ENCODE measurements around the gene ATL2. TPM values are rescaled to one million over a fixed set of nuclear protein-coding genes. Genes with fewer than 3 reads are reported as not detected.
A peak's percentile ranks its signal among the peaks of the same experiment; 100 is the strongest.
"Not testable (repeated sequence)": the region's sequence is repeated elsewhere in the genome, so short reads cannot be mapped to it uniquely, and the experiment has no call there.

The ATL2 gene
- total RNA-seq, 2 donors from 2014 or later = 125 to 139 TPM

DNA sequence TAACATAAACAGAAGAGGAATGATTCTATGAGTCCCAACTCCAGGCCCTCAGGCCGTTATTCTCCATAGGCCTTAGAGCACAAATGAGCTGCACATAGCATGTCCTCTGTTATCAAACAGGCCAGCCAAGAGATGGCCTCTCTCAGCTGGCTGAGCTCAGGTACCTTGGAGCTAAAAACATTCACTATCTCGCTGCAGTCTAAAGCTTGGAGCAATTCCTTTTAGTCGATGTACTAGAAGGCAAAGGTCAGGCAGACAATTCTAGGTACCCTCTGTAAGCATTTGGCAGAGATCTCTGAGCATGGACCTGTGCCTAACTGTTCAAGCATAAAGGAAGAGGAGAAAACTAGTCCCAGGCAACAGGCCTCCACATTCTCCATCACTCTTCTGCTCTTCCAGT is 38.0 kb upstream of the ATL2 start:
- TF ChIP-seq, protein P1, sequence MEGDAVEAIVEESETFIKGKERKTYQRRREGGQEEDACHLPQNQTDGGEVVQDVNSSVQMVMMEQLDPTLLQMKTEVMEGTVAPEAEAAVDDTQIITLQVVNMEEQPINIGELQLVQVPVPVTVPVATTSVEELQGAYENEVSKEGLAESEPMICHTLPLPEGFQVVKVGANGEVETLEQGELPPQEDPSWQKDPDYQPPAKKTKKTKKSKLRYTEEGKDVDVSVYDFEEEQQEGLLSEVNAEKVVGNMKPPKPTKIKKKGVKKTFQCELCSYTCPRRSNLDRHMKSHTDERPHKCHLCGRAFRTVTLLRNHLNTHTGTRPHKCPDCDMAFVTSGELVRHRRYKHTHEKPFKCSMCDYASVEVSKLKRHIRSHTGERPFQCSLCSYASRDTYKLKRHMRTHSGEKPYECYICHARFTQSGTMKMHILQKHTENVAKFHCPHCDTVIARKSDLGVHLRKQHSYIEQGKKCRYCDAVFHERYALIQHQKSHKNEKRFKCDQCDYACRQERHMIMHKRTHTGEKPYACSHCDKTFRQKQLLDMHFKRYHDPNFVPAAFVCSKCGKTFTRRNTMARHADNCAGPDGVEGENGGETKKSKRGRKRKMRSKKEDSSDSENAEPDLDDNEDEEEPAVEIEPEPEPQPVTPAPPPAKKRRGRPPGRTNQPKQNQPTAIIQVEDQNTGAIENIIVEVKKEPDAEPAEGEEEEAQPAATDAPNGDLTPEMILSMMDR (conservative IDR thresholded peaks at IDR 0.05) = no peak
- peaks cover 4% of the 10 kb centered on the region for H3K27me3 Mint-ChIP-seq (ENCODE audit: insufficient read depth)
- Histone ChIP-seq H3K9ac (ENCODE audit: extremely low read depth, low read length, poor library complexity, severe bottlenecking) (no peak overlapping the region), H3K27ac (ENCODE audit: low read depth, low read length) (no peak overlapping the region), H3K27me3 (ENCODE audit: control insufficient read depth, insufficient read depth, low read length, poor library complexity, severe bottlenecking) (no peaks in the 10 kb centered on the region), H3K36me3 (ENCODE audit: control insufficient read depth, insufficient read depth, low read length) (no peaks in the 10 kb centered on the region), H3K9me3 (ENCODE audit: control insufficient read depth, low read length) (peaks cover 20% of the 10 kb centered on the region), H3K4me1 (ENCODE audit: control insufficient read depth, insufficient read depth, low read length) (peaks cover 2% of the 10 kb centered on the region), H3K4me3 (ENCODE audit: low read length) (no peak overlapping the region)
- no peak overlapping the region for H3K27ac Mint-ChIP-seq
- no peaks in the 10 kb centered on the region for H3K4me1 Mint-ChIP-seq
- no peak for DNase-seq
- no peak overlapping the region for H3K4me3 Mint-ChIP-seq
- WGBS, 2 experiments (ENCODE audit: insufficient coverage in 1 of 2, insufficient read length in 1 of 2) = 85 to 95% methylated on average over 3 of the region's 3 CpGs
- peaks cover 12% of the 10 kb centered on the region for H3K36me3 Mint-ChIP-seq (ENCODE audit: low read depth)
- H3K9me3 Mint-ChIP-seq = peaks cover 38% of the 10 kb centered on the region

DNA sequence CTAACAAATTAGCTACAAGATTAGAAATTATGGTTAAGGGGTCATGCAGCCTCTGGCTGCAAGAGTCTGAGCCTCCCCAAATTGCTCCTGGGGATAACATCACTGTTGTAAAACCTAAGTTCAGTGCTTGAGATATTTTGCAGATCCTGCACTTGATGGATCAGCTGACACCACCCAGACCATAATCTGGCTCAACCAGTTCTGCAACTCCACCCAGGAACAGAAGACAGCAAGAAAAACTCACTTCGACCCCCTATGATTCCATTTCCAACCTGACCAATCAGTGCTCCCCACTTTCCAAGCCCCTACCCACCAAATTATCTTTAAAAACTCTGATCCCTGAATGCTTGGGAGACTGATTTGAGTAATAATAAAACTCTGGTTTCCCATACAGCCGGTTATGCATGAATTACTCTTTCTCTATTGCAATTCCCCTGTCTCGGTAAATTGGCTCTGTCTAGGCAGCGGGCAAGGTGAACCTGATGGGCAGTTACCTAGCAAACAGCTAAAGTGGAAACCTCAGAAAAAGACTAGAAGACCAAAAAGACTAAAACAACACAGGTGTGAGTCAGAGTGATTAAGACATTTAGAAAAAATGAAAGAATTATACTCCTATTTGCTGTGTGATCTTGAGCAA is 35.3 kb upstream of the ATL2 start:
- peaks cover 38% of the 10 kb centered on the region for H3K9me3 Mint-ChIP-seq
- not testable (repeated sequence) for H3K27ac Mint-ChIP-seq; H3K4me3 Mint-ChIP-seq; H3K4me1 Mint-ChIP-seq; DNase-seq; H3K9ac ChIP-seq (ENCODE audit: extremely low read depth, low read length, poor library complexity, severe bottlenecking); H3K36me3 ChIP-seq (ENCODE audit: control insufficient read depth, insufficient read depth, low read length); H3K27me3 ChIP-seq (ENCODE audit: control insufficient read depth, insufficient read depth, low read length, poor library complexity, severe bottlenecking); H3K4me1 ChIP-seq (ENCODE audit: control insufficient read depth, insufficient read depth, low read length); H3K27ac ChIP-seq (ENCODE audit: low read depth, low read length); H3K27me3 Mint-ChIP-seq (ENCODE audit: insufficient read depth)
- Histone ChIP-seq H3K4me3 (ENCODE audit: low read length) (peak overlapping the region; percentile 27), H3K9me3 (ENCODE audit: control insufficient read depth, low read length) (peaks cover 20% of the 10 kb centered on the region)
- peaks cover 12% of the 10 kb centered on the region for H3K36me3 Mint-ChIP-seq (ENCODE audit: low read depth)
- 94 to 97% methylated on average over 2 to 4 of the region's 4 CpGs for WGBS, 2 experiments (ENCODE audit: insufficient coverage in 1 of 2, insufficient read length in 1 of 2)

DNA sequence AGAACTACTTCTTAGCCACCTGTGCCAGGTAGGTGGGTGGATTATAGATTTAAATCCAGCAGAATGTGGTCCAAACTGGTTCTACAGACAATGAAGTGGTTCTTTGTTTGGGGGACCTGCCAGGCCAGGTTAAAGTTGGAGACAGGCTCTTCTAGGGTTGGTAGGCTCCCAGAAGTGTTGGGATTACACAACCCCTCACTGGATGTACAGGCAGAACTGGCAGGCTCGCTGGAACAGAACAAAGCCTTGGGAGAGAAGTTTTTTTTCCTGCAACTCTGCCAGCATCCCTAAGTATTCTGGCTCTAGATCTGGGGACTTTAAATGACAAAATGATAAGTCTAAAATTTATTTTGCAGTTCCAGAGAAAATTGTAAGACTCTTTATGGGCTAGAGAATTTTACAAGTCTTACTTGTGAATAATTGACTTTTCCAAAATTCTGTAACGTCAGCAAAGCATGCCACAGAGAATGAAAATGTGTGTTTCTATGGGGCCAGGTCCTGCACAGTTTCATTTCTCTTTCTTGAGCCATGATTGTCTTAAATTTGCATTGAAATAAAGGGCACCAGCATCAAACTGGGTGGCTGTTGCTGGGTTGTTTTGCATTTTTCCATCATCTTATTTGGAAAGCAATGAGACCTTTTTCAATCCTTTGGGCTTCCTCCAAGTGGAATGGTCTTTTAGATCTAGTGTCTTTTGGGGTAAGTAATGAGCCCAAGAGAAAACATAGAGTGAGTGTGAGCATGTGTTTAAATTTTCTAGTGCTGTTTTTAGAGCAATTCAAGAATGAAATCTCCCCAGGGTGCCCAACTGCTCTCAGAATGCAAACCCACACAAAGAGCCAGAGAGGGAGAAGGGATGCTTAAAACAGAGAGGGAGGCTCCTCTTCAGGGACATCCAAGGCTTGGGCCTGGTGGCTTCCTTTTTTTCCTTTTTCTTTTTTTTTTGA is 32.4 kb upstream of the ATL2 start:
- peaks cover 43% of the 10 kb centered on the region for H3K9me3 ChIP-seq (ENCODE audit: control insufficient read depth, low read length)
- no peak overlapping the region for H3K9ac ChIP-seq (ENCODE audit: extremely low read depth, low read length, poor library complexity, severe bottlenecking)
- DNase-seq = no peak
- TF ChIP-seq, protein P1 (conservative IDR thresholded peaks at IDR 0.05) = no peak
- no peak overlapping the region for H3K27ac ChIP-seq (ENCODE audit: low read depth, low read length)
- Mint-ChIP-seq H3K27ac (no peak overlapping the region), H3K4me3 (no peak overlapping the region), H3K27me3 (ENCODE audit: insufficient read depth) (no peaks in the 10 kb centered on the region), H3K36me3 (ENCODE audit: low read depth) (peaks cover 18% of the 10 kb centered on the region), H3K9me3 (peaks cover 55% of the 10 kb centered on the region), H3K4me1 (peaks cover 22% of the 10 kb centered on the region)
- H3K27me3 ChIP-seq (ENCODE audit: control insufficient read depth, insufficient read depth, low read length, poor library complexity, severe bottlenecking) = no peaks in the 10 kb centered on the region
- H3K4me3 ChIP-seq (ENCODE audit: low read length) = no peak overlapping the region
- no peaks in the 10 kb centered on the region for H3K4me1 ChIP-seq (ENCODE audit: control insufficient read depth, insufficient read depth, low read length)
- H3K36me3 ChIP-seq (ENCODE audit: control insufficient read depth, insufficient read depth, low read length) = no peaks in the 10 kb centered on the region
- WGBS, 2 experiments (ENCODE audit: insufficient coverage in 1 of 2, insufficient read length in 1 of 2) = 94 to 95% methylated on average over 2 of the region's 2 CpGs
